Breast epithelium (tissue), 4 donors: ENCODE data around the gene JUND. TPM values are rescaled to one million over a fixed set of nuclear protein-coding genes. Genes with fewer than 3 reads are reported as not detected.

Experiments
- DNase-seq, 2 donors: peaks; one replicate each; pipeline ENCODE4 v3.0.0-alpha.2; 2019; ENCODE audit warnings: low spot score in 2 of 2
- H3K27ac ChIP-seq, 2 donors: fragments of 200-600 bp; sonication (generic) in 1 of 2; one replicate each; pipeline ENCODE4 v1.5.1; 2016 to 2019; ENCODE audit warnings: mild to moderate bottlenecking in 1 of 2
- H3K27me3 ChIP-seq, 2 donors: fragments of 200-600 bp; sonication (generic) in 1 of 2; one replicate each; pipeline versions ENCODE4 v1.5.1 to v1.6.0; 2017 to 2019; ENCODE audit warnings: control low read depth in 1 of 2, mild to moderate bottlenecking in 1 of 2
- H3K36me3 ChIP-seq: fragments of 200-600 bp; one replicate; pipeline ENCODE4 v1.5.1; 2019
- H3K4me1 ChIP-seq, 2 donors: fragments of 200-600 bp; sonication (generic); one replicate each; pipeline ENCODE4 v1.5.1; 2016 to 2019; ENCODE audit warnings: control low read depth in 1 of 2
- H3K4me3 ChIP-seq, 3 donors: fragments of 200-600 bp; sonication (generic); 1 replicate in 2 of 3; 2 replicates in 1 of 3; pipeline ENCODE4 v1.5.1; 2016 to 2019; ENCODE audit warnings: mild to moderate bottlenecking in 3 of 3, moderate library complexity in 2 of 3
- H3K9me3 ChIP-seq, 2 donors: fragments of 200-600 bp; sonication (generic) in 1 of 2; one replicate each; pipeline ENCODE4 v1.5.1; 2016 to 2019; ENCODE audit warnings: control low read depth in 1 of 2
- POLR2A ChIP-seq: fragments of 450-650 bp; IDR thresholded peaks from one replicate; pipeline ENCODE4 v1.6.1; 2016; ENCODE audit warnings: antibody characterized with exemption, mild to moderate bottlenecking, moderate library complexity
- POLR2AphosphoS5 ChIP-seq, 3 donors: sonication (generic); formaldehyde crosslinking; IDR thresholded peaks; one replicate each; pipeline ENCODE4 v1.6.1; 2017; ENCODE audit warnings: antibody characterized with exemption in 3 of 3
- intact Hi-C: fragments of 100-400 bp; cut with DNase I; formaldehyde crosslinking; loops from one replicate; pipeline ENCODE4 v1.15.1; 2023; ENCODE audit warnings: low total_unique reads
- total RNA-seq, 3 donors: library from RNA; depleted of rRNA; stranded (reverse); fragments of >200 nt; gene quantifications; one replicate each; pipeline ENCODE4 v1.1.0, GENCODE V29; 2016
- TF ChIP-seq, protein P1 (sequence below), 3 donors: fragments of 450-650 bp; IDR thresholded peaks; one replicate each; pipeline ENCODE4 v1.5.1; 2016 to 2017; ENCODE audit warnings: antibody characterized with exemption in 3 of 3, mild to moderate bottlenecking in 3 of 3, moderate library complexity in 3 of 3

The JUND gene
- total RNA-seq, 3 donors from 2014 or later, result 325 to 833 (median 602) TPM

DNA sequence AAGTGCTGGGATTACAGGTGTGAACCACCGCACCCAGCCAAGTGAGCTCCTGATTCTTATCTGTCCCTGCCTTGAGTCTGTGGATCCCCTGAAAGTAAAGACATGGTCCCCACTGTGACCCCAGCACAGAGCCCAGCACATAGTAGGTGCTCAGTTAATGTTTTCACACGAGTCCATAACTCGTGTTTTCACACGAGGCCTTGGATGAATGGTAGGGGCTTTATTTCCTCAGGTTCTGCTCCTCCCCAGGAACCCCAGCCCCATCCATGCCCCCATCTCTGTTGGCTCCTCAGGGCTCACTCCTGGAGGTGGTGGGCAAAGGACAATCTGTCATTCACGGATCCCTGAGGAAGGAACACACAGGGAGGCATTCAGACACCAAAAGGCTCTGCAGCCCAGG, 31.6 kb downstream of the JUND start:
- H3K27me3 ChIP-seq, result no peaks in the 10 kb centered on the region
- H3K9me3 ChIP-seq, result no peaks in the 10 kb centered on the region
- intact Hi-C loops, result no loop called here
- no peaks in the 10 kb centered on the region for H3K36me3 ChIP-seq
- TF ChIP-seq POLR2A, result no peak
- no peak for TF ChIP-seq POLR2AphosphoS5 (IDR thresholded peaks at IDR 0.05)
- TF ChIP-seq, protein P1, sequence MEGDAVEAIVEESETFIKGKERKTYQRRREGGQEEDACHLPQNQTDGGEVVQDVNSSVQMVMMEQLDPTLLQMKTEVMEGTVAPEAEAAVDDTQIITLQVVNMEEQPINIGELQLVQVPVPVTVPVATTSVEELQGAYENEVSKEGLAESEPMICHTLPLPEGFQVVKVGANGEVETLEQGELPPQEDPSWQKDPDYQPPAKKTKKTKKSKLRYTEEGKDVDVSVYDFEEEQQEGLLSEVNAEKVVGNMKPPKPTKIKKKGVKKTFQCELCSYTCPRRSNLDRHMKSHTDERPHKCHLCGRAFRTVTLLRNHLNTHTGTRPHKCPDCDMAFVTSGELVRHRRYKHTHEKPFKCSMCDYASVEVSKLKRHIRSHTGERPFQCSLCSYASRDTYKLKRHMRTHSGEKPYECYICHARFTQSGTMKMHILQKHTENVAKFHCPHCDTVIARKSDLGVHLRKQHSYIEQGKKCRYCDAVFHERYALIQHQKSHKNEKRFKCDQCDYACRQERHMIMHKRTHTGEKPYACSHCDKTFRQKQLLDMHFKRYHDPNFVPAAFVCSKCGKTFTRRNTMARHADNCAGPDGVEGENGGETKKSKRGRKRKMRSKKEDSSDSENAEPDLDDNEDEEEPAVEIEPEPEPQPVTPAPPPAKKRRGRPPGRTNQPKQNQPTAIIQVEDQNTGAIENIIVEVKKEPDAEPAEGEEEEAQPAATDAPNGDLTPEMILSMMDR (IDR thresholded peaks at IDR 0.05), result no peak
- no peak overlapping the region for H3K4me3 ChIP-seq
- no peaks in the 10 kb centered on the region for H3K4me1 ChIP-seq
- H3K27ac ChIP-seq, result no peak overlapping the region
- DNase-seq, result no peak

DNA sequence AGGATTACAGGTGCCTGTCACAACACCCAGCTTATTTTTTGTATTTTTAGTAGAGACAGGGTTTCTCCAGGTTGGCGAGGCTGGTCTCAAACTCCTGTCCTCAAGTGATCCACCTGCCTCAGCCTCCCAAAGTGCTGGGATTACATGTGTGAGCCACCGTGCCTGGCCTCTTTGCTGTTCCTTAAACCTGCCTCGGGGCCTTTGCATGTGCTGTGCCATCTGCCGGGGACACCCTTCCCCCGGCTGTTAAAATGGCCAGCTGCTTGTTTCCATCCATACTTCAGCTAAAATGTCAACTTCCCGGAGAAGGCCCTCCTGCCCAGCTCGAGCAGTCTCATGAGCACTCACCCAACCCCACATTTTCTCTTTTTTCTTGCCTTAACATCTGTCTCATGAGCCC, 36.1 kb downstream of the JUND start:
- Histone ChIP-seq H3K36me3 (no peaks in the 10 kb centered on the region), H3K27ac (no peak overlapping the region), H3K27me3 (no peaks in the 10 kb centered on the region), H3K4me3 (no peak overlapping the region), H3K4me1 (no peaks in the 10 kb centered on the region), H3K9me3 (no peaks in the 10 kb centered on the region)
- intact Hi-C loops, result no loop called here
- DNase-seq, result no peak
- no peak for TF ChIP-seq POLR2AphosphoS5 (IDR thresholded peaks at IDR 0.05)
- TF ChIP-seq, protein P1 (IDR thresholded peaks at IDR 0.05), result no peak
- TF ChIP-seq POLR2A, result no peak

DNA sequence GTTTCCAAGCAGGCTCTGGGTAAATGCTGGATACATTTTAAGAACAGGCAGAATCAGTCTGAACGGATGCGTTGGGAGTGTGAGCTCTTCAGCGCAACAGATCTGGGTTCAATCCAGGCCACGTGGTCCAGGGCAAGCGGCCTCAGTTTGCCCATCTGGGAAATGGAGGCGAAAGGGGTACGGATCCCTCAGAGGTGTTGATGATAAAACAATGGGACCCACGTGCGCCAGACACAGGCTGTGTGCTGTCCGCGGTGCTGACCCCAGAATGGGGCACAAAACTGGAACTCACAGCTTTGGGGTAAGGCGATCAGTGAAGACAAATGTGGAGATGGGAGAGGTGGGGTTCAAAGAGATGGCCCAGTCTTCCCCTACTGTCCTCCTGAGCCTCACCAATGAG, 42.1 kb downstream of the JUND start:
- Histone ChIP-seq H3K36me3 (no peaks in the 10 kb centered on the region), H3K4me1 (no peaks in the 10 kb centered on the region), H3K4me3 (no peak overlapping the region), H3K27ac (no peak overlapping the region), H3K9me3 (no peaks in the 10 kb centered on the region), H3K27me3 (peaks cover 0 to 23% of the 10 kb centered on the region in 2 donors)
- no peak for TF ChIP-seq POLR2AphosphoS5 (IDR thresholded peaks at IDR 0.05)
- DNase-seq, result no peak
- intact Hi-C loops, result no loop called here

DNA sequence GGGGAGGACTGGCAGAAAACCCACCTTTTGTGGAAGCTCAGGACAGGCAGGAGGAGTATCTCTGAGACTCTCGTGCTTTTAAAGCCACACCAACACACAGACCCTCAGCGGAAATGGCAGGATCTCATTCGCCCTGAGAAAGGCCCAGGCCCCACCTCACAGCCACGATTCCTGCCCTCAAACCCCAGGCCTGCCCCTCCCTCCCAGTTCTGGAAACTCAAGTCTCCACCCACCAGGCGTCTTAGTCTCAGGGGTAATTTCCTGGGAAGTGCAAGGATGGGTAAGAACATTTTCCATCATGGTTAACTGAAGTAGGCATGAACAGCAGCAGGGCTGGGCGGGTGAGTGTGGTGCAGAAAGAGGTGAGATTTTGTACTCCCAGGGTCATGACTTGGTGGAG, 47.2 kb downstream of the JUND start:
- Histone ChIP-seq H3K27me3 (peaks cover 14 to 68% of the 10 kb centered on the region in 2 donors), H3K9me3 (peaks cover 10 to 11% of the 10 kb centered on the region in 2 donors), H3K36me3 (no peaks in the 10 kb centered on the region), H3K4me3 (no peak overlapping the region), H3K4me1 (no peaks in the 10 kb centered on the region), H3K27ac (no peak overlapping the region)
- intact Hi-C loops, result no loop called here
- DNase-seq, result no peak
- TF ChIP-seq, protein P1 (IDR thresholded peaks at IDR 0.05), result no peak
- TF ChIP-seq POLR2AphosphoS5 (IDR thresholded peaks at IDR 0.05) (no peak), POLR2A (no peak)

DNA sequence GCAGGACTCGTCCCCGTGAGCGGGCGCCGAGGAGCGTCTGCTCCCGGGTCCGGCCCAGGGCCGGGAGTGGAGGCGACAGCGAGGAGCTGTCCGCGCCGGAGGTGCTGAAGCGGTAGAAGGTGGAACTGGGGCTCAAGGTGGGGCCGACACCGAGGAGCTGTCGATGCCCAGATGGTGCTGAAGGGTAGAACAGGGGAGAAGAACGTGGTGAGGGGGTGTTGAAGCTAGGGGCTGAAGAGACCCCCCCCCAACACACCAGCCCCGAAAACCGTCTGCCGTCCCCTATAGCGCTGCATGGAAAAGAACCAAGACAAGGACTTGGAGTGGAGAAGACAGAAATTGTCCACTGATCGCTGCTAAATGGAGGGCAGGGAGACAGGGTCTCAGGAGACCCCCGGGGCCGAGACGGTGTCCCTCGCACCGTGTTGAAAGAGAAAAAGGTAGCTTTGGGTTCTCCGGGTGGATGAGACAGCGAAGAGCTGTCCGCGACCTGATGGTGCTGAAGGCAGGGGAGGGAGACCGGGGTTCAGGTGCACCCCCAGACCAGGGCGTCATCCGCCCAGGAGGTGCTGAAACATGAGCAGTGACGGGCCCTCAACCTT, 48.1 kb downstream of the JUND start:
- H3K27ac ChIP-seq, result no peak overlapping the region
- H3K36me3 ChIP-seq, result no peaks in the 10 kb centered on the region
- intact Hi-C loops, result no loop called here
- H3K4me1 ChIP-seq, result no peaks in the 10 kb centered on the region
- H3K9me3 ChIP-seq, result peaks cover 10 to 11% of the 10 kb centered on the region in 2 donors
- no peak for DNase-seq
- peak overlapping the region in 1 of 3 donors; percentile 19 for H3K4me3 ChIP-seq
- TF ChIP-seq POLR2A, result no peak
- TF ChIP-seq POLR2AphosphoS5 (IDR thresholded peaks at IDR 0.05), result no peak
- TF ChIP-seq, protein P1 (IDR thresholded peaks at IDR 0.05), result no peak
- peaks cover 14 to 69% of the 10 kb centered on the region in 2 donors for H3K27me3 ChIP-seq
